ENCODE measurements around the gene EYA3.

EYA3 gene

GRCh38 chr1:28109639-28110038 lies 21.2 kb upstream of the EYA3 start:
- DNase-seq (ENCODE audit: low read depth, low spot score), result no peak

DNA sequence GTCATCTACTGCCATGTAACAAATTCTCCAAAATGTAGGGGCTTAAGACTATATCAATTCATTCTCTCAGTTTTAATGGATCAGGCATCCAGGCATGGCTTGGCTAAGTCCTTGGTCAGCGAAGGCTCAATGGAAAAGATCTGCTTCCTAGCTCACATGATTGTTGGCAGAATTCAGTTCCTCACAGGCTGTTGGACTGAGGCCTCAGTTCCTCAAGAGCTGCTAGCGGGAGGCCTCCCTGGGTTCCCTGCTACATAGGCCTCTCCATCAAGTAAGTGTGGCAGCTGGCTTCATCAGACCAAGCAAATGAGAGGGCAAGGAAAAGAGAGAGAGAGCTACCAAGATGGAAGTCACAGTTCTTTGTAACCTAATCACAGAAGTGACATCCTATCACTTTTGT lies 19.6 kb upstream of the EYA3 start:
- ChIA-PET CTCF (interaction anchor here (1.3 to 4.1 kb wide), 3 partner anchors 10 to 101 kb away, joined by 3 to 34 read pairs (median 8); no protein-coding TSS in a partner anchor), POLR2A (no interaction called here)
- no peak for DNase-seq (ENCODE audit: low read depth, low spot score)
- no peak for TF ChIP-seq CTCF (IDR thresholded peaks at IDR 0.05; ENCODE audit: insufficient read depth, low read length, missing control alignments)
- H3K4me3 ChIP-seq (ENCODE audit: low read depth, low read length), result no peak overlapping the region

More at GRCh38 chr1:28109639-28110038, 21.2 kb upstream of the EYA3 start:
- no peak for TF ChIP-seq CTCF (IDR thresholded peaks at IDR 0.05; ENCODE audit: insufficient read depth, low read length, missing control alignments)
- POLR2A ChIA-PET, result no interaction called here
- CTCF ChIA-PET, result interaction anchor here (0.6 to 4.1 kb wide), 3 partner anchors 18 to 99 kb away, joined by 3 to 34 read pairs (median 8); no protein-coding TSS in a partner anchor
- H3K4me3 ChIP-seq (ENCODE audit: low read depth, low read length), result no peak overlapping the region

DNA sequence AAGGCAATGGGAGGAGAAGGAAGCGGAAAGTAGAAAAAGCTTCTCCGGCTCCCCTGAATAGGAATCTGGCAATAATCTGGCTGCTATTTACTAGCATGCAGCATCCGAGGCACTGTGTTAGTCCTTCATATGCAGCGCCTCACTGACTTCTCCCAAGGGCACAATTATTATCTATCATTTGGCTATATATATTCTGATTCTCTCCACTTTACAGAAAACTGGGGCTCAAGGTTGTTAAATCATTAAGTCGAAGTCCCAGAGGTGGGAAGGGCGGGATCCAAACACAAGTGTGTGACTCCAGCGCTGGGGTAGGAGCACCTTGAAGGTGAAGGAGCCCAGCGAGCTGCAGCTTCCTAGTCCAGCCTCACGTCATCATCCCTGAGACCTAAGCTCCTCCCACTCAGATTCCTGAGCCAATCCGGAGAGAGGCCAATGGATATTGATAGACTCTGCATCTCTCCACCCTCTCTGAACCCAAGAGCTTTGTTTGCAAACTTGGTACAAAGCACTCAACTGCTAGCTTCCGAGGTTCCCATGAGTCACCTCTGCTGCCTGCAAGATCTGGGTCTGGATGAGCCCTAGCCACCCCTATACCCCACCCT lies 16.6 kb upstream of the EYA3 start:
- peak overlapping the region; percentile 18 for H3K4me3 ChIP-seq (ENCODE audit: low read depth, low read length)
- CTCF ChIA-PET, result interaction anchor here (1.1 to 7.1 kb wide), 4 partner anchors 8 to 104 kb away, joined by 4 to 79 read pairs (median 4); partner anchors contain the start of gene EYA3
- DNase-seq (ENCODE audit: low read depth, low spot score), result no peak
- TF ChIP-seq CTCF (IDR thresholded peaks at IDR 0.05; ENCODE audit: insufficient read depth, low read length, missing control alignments), result no peak
- POLR2A ChIA-PET, result no interaction called here

DNA sequence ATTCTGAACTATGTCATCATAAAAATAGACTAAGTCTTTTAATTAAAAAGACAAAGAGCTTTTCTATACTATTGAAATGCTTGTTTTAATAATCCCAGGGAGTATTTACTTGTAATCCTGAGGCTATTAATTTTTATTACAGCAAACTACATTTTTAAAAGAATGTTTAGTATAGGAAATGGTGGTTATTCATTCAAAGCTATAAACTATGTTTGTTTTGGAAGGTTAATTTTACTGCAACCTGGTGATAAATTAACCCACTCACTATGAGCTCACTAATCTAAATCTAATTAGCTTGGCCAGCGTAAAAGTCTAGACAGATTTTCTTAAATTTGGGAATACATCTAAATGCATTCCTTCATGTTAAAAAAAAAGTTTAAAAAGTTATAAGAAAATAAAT lies 13.8 kb upstream of the EYA3 start:
- no peak overlapping the region for H3K4me3 ChIP-seq (ENCODE audit: low read depth, low read length)
- DNase-seq (ENCODE audit: low read depth, low spot score), result no peak
- ChIA-PET POLR2A (no interaction called here), CTCF (interaction anchor here (0.7 to 7.1 kb wide), 4 partner anchors 10 to 108 kb away, joined by 3 to 79 read pairs (median 4); partner anchors contain the start of gene EYA3)
- TF ChIP-seq CTCF (IDR thresholded peaks at IDR 0.05; ENCODE audit: insufficient read depth, low read length, missing control alignments), result no peak

DNA sequence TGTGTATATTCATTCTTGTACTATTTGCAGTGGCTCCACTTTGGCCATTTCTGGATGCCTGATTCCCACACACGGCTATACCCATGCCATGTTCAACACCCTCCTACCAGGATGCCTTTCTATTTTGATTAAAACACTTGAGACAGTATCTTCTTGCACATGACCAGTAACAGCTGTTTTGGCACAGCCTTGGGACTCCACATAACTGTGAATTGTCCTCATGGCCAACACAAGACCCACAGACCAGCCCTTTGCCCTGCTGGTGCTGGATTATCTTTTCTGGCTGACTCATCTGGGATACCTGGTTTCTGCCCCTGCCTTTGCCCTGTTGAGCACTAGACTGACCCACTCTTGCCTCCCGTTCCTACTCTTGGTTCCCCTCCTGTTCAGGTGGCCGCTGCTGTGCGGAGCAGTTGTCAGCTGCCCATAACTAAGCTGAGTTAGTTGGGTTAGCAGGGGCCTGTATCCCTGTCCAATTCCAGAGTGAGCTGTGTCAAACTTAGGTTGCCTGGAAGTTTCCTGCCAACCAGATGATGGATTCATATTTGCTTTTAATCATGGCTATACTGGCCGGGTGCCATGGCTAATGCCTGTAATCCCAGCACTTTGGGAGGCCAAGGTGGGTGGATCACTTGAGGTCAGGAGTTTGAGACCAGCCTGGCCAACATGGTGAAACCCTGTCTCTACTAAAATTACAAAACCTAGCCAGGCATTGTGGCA lies 10.8 kb upstream of the EYA3 start:
- H3K4me3 ChIP-seq (ENCODE audit: low read depth, low read length), result no peak overlapping the region
- CTCF ChIA-PET, result interaction anchor here (0.9 to 1.0 kb wide), 2 partner anchors 8 to 10 kb away, joined by 3 read pairs; no protein-coding TSS in a partner anchor
- no peak for DNase-seq (ENCODE audit: low read depth, low spot score)
- no peak for TF ChIP-seq CTCF (IDR thresholded peaks at IDR 0.05; ENCODE audit: insufficient read depth, low read length, missing control alignments)
- POLR2A ChIA-PET, result interaction anchor here (0.6 kb wide), 1 partner anchor 20 kb away, joined by 4 read pairs; no protein-coding TSS in a partner anchor

GRCh38 chr1:28097100-28097472 lies 8.7 kb upstream of the EYA3 start:
- POLR2A ChIA-PET, result no interaction called here
- H3K4me3 ChIP-seq (ENCODE audit: low read depth, low read length), result no peak overlapping the region
- CTCF ChIA-PET, result interaction anchor here (1.0 to 2.0 kb wide), 3 partner anchors 112 to 151 kb away, joined by 3 to 9 read pairs (median 3); no protein-coding TSS in a partner anchor
- no peak for TF ChIP-seq CTCF (IDR thresholded peaks at IDR 0.05; ENCODE audit: insufficient read depth, low read length, missing control alignments)
- DNase-seq (ENCODE audit: low read depth, low spot score), result no peak

Measured in AG04449 (cell line).